ENCODE measurements around the gene ID2.

- TF ChIP-seq CTCF (IDR thresholded peaks at IDR 0.05) (no peak), REST (IDR thresholded peaks at IDR 0.05; ENCODE audit: insufficient read depth in 1 of 2, low read depth in 2 of 2, low read length in 1 of 2) (no peak), SIN3A (IDR thresholded peaks at IDR 0.05; ENCODE audit: borderline replicate concordance, insufficient read depth, low read depth, low read length) (no peak), POLR2AphosphoS5 (IDR thresholded peaks at IDR 0.05; ENCODE audit: low read depth, low read length) (no peak), TCF7L2 (IDR thresholded peaks at IDR 0.05; ENCODE audit: low read depth, low read length) (no peak)
Observed at GRCh38 chr2:8652774-8653426, 29.0 kb upstream of the ID2 start.
